Glomerular endothelial cell (primary cell): ENCODE measurements around the gene STK32C. TPM values are rescaled to one million over a fixed set of nuclear protein-coding genes. Genes with fewer than 3 reads are reported as not detected.

Experiments used
- DNase-seq: peaks from one replicate; pipeline ENCODE4 v3.0.0-alpha.2; 2011; ENCODE audit warnings: low read depth, low spot score; ENCODE audit errors: extremely low read depth
- total RNA-seq: library from RNA; depleted of rRNA; stranded (reverse); fragments of >200 nt; gene quantifications from 2 replicates; pipeline ENCODE4 v1.2.3, GENCODE V29; 2015

Gene STK32C
- total RNA-seq, 1 donor from 2014 or later, result 7.8 TPM

DNA sequence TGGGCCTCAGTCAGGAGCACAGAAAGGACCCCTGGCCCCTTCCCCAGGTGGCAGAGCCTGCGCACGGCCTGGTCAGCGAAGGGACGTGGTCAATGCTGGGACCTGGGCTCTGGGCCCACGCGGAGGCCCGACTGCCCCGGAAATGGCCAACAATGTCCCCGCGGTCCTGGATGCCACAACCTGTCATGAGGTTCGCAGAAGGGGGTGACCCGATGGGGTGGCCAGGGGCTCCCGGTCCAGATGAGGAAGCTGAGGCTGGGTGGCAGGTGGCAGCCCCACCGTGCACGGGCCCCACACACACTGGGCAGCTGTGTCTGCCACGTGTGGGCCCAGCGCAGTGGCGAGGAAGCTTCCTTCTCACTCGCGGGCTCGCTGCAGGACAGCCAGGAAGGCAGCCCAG, 71.6 kb downstream of the STK32C start:
- no peak for DNase-seq

DNA sequence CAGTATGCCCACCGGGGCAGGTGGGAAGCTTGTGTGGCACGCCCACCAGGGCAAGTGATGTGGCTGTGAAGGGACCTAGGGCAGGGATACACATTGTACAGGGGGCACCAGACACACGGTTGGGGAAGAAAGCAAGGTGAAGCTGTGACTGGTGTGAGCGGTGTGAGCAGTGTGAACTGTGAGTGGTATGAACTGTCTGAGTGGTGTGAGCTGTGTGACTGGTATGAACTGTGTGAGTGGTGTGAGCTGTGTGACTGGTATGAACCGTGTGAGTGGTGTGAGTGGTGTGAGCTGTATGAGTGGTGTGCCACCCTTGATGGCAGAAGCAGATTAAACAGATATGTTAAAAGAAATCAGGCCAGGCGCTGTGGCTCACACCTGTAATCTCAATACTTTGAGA, 72.9 kb downstream of the STK32C start:
- DNase-seq, result no peak

DNA sequence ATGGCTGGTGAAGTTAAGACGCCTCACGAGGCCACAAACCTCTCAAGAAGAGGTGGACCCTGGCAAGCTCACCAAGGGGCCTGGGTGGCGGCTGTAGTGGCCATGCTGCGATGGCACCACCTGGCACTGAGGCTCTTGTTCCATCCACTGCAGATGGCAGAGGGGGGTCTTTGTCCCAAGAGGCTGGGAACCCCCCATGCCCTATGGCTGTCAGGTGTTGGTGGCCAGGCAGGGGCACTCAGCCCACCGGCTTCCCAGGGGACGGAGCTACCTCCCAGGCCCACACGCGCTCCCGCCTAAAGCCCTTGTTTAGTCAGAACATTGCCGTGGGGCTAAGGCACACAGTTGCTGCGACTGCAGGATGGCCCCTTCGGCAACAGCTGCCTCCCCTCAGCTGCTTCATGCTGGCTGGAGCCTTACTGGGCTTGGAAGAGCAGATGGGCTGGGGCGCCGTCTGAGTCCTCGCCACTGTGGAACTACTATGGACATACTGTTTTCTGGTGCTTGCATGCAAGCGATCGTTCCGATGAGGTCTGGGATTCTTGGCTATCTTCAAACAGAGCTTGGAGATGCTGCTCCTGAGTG, 74.2 kb downstream of the STK32C start:
- no peak for DNase-seq

DNA sequence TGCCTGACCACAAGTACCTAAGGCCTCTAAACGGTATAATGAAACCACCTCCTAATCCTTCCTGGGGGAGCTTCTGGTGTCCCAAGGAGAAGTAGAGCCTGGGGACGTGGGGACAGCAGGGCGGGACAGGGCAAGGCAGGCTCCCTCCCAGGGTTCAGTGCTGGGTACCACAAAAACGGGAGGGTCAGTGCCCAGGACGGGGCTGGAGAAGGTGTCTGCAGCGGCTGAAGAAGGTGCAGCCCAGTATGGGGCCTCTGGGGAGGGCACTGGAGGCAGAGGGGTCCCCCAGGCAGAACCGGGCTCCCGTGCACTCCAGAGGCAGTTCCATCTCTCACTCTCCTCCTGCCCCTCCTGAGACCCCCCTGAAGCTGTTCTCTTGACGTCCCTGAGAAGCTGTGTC, 74.8 kb downstream of the STK32C start:
- no peak for DNase-seq

DNA sequence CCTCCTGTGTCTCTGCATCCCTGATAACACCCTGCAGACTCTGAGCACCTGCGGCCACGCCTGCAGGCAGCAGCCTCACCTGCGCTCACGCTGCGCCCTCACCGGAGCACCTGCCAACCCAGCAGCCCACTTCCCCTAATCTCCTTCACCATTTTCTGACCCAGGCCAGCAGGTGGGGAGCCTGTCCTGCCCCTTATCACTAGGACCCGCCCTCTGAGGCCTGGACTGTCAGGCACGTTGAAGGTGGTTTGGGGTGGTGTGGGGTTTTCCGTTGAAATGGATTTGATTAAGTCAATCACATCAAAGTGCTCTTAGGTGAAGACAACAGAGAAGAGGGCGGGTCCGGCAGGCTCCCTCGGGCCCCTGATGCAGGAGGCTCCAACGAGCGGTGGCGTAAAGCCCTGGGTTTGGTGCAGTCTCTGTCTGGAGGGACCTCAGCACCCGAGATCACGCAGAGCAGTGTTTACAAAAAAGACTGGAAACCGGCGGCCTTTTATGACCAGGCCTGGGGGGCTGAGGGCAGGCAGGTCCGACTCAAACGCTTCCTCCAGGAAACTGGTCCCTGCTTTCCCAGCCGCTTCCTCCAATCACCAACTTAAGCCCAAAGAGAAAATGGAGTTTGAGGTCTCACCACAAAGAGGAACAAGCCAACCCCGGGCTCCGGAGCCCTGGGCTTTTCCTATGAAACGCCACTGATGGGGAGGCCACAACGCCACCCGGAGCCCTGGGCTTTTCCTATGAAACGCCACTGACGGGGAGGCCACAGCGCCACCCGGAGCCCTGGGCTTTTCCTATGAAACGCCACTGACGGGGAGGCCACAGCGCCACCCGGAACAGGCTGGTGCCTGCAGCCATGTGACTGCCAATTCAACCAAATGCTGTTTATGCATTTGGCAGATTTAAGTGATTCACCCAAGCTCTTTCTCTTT, 75.5 kb downstream of the STK32C start:
- no peak for DNase-seq

DNA sequence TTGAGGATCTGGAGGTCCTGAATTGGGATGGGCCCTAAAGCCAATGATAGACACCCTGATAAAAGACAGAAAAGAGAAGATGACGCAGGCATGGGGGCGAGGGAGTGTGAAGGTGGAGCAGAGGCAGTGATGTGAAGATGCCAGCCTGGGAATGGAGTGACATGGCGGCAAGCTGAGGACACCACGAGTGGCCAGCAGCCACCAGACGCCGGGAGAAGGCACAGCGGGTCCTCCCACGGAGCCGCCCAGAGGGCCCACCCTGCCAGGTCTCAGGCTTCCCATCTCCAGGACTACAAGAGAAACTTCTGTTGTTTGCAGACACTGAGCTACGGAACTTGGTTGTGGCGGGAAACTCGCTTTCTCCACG, 76.1 kb downstream of the STK32C start:
- no peak for DNase-seq

DNA sequence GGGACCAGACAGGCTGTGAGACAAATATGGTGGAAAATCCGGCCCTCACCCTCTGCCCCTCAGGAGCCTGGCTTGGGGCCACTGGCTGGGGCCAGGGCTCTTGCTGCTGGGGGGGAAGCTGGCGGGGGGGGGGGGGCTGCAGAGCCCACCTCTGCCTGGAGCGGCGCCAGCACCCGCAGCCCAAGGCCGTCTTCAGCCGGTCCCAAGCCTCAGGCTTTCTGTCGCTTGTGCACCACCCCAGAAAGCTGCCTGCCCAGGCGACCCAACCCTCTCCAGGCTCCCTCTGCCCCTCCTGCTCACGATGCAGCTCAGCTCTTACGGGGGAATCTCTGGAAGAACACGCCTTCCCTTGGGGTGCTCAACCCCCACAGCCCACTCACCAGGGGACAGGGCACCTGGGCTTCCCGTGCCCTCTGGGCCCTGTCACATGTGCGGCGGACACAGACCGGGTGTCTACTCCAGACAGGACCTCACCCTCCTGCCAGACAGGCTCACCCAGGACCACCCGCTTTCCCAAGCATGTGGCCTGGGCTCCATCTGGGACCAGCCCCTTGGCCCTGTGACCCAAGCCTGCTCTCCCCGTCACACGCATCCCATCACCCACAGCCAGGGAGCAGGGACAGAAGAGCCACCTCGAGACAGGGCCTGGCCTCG, 77.1 kb downstream of the STK32C start:
- DNase-seq, result no peak

DNA sequence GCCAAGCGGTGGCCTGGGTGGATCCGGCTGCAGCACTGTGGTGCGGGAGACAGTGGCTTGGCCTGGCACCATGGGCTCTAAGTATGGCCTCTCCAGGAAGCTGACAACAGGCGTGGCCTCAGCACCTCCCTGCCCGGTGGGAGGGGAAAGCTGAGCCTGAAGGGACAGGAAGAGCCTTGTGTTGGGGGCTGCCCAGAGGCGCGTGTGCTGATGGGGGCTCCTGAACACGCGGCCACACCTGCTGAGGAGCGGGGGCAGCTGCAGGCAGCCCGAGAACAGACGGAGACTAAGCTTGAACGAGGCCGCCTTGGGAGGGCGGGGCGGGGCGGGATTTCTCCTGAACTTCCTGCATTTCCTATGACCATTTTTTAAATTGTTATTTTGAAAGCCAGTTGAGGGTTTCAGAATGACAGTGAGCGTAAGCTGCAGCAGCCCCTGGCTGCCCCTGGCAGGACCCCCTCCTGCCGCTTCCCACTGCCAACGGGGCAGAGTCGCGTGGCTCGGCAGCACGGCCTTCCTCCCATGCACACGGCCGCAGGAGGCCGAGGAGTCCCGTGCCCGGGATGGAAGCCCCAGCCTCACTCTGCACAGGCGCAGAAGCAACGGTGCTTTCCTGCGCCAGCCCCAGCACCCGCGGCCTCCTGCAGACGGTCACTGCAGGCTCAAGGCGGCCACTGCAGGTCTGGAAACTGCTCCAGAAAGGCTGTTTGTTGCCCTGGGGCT, 77.8 kb downstream of the STK32C start:
- no peak for DNase-seq

DNA sequence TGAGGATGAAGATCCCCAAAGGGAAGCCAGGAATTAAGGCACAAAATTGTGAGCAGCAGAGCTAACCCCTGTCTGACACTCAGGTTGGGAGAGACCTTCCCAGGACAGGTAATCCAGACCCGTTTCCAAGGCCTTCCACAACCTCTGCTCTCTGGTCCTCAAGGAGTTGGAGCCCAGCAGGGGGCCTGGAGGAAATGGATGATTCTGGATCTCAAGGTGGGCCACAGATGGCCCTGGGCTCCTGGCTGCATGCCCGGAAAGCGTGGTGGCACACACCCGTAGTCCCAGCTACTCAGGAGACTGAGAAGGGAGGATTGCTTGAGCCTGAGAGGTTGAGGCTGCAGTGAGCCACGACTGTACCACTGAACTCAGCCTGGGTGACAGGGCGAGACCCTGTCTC, 78.7 kb downstream of the STK32C start:
- no peak for DNase-seq

DNA sequence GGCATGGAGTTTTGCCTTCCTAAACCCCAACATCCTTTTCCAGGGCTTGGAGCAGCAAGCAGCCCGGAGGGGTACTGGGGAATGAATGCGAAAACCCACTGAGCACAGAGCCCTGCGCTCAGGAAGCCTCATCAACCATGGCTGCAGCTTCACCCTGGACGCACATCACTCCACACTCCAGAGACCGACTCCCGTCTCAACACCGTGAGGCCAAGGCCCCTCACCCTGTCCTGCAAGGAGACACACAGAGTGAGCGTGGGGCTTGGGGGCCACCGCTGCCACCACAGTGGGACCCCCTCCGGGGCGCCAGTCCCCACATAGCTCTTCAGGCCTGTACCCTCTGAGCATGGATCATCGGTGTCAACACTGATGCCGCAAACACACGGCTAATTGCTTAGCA, 79.1 kb downstream of the STK32C start:
- DNase-seq, result no peak

DNA sequence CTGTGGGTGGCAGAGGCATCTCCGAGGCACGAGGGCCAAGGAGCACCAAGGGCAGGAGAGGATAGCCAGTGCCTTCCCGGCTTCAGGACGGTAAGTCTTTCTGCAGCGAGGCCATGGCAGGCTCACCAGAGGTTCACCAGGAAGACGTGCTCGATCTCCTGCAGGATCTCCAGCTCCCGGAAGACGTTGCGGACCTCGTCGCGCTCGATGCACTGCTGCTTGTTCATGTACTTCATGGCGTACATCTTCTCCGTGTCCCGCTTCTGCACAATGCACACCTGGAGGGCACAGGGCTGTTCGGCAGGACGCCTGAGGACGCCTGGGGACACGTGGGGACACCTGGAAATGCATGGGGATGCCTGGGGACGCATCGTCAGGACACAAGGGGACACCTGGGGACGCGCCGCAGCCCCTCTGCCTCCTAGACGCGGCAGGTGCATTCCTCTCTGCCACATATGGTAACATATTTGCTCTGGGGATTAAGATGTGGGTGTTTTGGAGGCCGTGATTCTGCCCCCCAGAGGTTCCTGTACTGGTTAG, 79.8 kb downstream of the STK32C start:
- no peak for DNase-seq

DNA sequence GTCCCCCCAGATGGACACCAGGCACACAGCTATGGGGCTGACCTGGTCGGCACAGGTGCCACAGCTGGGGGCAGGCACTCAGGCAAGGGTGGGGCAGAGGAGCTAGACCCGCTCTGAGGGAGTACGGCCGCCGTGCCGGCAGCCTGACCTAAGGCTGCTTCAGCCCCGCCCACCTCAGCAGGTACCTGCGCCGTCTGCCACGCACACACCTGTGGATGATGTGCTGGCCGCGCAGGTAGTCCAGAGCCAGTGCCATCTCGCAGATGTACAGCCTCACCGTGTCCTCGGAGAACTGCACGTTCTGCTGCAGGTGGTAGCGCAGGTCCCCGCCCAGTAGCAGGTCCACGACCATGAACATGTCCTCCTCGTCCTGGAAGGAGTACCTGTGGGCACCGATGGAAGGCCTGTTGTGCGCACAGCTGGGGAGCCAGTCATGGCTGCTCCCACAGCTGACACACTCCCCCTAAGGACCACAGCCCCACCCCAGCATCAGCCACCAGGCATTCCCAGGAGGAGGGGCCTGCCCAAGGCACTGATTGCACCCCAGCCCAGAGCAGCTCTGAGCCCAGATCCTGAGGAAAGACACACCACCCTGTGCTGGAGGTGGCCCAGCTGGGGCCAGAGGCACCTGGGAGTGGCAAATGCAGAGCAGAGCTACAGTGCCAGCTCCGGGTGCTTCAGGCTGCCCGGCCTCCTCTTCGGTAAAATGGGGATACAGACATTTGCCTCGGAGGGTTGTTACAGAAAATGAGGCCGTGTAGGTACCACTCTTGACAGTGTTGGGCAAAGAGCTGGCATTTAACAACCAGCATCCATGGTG, 81.0 kb downstream of the STK32C start:
- DNase-seq, result no peak

DNA sequence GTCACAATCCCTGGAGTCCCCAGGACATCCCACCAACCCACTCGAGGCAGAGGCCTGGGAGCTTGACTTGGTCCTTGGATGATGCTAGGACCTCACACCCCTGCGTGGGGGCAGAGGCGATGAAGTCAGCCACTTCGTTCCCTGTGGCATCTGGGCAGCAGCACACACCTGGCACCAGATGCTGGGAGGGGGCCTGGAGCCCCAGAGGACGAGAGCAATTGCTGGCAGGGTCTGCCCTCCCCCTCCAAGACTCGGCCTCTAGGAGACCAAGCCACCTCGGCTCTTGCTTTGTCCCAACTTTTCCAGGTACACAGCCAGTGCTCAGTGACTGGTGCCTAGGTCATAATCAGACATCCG, 81.9 kb downstream of the STK32C start:
- DNase-seq, result no peak

DNA sequence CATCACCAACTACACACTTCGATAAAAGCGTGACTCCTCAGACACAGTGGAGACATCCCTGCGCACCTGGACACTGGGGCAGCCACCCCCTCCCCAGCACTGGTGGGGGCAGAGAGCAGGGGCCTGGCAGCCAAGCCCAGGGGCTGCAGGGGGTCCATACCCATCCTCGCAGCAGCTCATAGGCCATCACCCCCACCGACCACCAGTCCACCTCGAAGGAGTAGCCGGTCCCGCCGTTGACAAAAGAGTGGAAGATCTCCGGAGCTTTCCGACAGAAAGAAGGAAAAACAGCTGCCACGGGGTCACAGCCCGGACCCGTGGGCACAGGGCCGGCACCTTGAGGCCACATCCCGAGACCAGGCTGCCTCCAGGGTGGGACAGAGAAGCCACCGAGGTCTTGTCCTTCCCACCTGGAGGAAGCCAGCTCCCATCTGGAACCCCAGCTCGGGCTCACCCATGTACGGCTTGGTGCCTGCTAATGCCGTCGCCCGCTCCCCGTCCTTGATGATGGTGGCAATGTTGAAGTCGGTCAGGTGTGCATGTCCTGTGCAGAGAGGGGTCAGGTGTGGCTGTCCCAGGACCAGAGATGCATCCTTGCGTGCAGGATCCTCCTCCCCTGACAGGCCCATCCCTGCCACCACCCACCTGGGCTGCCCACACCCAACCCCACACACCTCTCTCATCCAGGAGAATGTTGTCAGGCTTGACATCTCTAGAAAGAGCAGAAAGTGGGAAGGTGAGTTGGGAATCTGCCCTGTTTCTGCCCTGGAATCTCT, 82.5 kb downstream of the STK32C start:
- DNase-seq, result no peak

DNA sequence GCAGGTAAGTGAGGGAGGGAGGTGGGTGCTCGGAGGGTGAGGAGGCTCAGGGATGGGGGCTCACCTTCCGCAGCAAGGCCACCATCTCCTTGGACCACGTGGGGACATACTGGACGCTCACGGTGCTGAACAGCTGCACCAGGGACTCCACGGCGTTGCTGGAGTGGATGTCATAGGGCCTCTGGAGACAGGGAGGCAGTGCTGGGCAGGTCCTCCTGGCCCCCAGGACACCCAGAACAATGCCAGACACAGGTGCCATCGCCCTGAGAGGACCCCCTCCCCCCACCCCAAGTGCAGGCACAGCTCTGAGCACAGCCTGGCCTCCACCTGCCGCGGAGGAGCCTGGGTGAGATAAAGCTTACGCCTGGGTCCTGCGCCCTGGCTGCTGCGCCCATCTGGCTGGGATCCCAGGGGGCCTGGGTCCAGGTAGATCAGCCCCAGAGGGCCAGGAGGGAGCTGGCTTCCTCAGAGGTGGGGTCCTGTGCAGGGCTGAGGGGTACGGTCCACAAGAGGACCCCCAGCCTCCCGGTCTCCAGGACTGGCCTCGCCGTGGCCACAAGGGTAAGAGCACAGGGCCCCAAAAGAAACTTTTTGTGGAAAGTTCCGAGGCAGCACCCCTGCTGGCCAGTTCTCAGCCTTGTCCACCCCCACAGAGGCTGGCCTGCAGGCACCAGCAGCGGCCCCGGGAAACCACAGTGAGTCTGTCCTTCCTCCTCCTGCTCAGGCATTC, 83.2 kb downstream of the STK32C start:
- no peak for DNase-seq

DNA sequence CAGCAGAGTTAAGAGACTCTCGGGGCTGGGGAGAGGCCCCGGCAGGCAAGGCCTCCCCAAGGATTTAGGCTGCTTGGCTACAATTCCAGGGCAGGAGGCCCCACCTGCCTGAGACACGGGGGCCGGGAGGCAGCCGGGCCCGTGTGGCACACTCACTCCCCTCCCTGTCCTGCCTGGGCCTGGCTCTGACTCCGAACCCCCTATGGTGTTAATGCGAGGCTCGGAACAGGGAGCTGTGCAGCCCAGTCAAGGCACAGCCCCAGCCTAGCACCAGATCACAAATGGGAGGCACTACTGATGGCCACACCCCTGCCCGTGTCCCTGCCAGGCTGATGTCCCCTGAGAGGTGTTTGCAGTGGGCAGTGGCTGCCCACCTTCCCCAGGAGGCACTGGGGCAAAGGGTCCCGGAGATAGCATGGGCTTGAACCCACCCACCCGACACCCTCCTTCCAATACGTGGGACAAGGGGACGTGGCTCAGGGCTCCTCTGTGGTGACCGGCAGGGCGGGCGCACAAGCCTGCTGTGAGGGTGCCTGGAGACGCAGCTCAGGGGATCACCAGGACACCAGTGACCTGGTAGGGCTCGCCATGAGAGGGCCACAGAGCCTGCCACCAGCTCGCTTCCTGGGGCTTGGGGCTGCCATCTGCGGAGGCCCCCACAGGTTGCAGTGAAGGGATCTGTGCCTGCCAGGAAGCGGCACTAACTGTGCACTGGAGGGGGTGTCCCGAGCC, 84.0 kb downstream of the STK32C start:
- no peak for DNase-seq

DNA sequence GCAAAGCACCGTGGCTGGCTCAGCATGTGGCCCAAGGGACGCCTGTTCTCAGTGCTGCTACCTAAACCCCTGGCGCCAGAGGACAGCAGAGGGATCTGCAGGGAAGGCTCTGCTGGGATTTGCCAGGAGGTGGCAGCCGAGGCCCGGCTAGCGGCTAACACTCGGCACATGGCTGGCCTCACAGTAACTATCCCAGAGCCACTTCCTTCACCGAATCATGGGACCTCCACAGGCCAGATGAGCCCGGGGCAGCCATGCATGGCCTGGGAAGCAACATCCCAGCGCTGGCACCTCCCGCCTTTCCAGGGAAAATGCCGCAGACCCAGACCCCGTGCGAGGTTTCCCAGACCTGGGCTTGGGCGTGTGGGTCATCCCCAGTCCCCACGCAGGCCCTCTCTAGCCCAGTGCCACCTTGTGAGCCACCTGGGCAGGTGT, 84.6 kb downstream of the STK32C start:
- DNase-seq, result peak; percentile 12

DNA sequence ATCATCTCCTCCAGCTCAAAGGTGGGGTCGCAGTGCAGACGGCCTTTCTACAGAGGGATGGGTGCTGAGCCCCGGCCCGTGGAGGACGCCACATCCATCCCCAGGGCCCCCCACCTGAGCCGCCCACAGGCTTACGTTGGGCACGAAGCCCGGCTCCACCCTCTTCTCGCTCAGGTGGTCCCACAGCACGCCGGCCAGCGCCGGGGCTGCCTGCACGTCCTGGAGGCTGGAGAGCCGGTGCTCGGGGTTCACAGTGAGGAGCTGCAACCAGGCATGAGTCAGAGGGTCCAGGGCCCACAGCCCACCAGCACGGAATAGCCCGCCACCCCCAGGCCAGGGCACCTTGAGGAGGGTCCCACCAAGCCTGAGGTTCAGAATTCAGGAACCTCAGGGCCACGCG, 85.0 kb downstream of the STK32C start:
- no peak for DNase-seq
